Cardiac fibroblast (primary cell): ENCODE data around the gene SCUBE1.

ENCODE experiments used
- DNase-seq, 2 donors: peaks; one replicate each; pipeline versions ENCODE4 v3.0.0 to v3.0.0-alpha.2; 2010; ENCODE audit warnings: low read depth in 2 of 2
- H3K4me3 ChIP-seq, 2 donors: replicated peaks in 1 of 2; 1 replicate in 1 of 2; 2 replicates in 1 of 2; pipeline ENCODE4 v1.5.1; 2011; ENCODE audit warnings: low read depth in 2 of 2, low read length in 2 of 2, mild to moderate bottlenecking in 2 of 2, moderate library complexity in 1 of 2
- CTCF ChIP-seq: IDR thresholded peaks from one replicate; pipeline ENCODE4 v1.5.1; 2011; ENCODE audit warnings: low read depth, mild to moderate bottlenecking, low read length, inconsistent platforms

Gene SCUBE1

DNA sequence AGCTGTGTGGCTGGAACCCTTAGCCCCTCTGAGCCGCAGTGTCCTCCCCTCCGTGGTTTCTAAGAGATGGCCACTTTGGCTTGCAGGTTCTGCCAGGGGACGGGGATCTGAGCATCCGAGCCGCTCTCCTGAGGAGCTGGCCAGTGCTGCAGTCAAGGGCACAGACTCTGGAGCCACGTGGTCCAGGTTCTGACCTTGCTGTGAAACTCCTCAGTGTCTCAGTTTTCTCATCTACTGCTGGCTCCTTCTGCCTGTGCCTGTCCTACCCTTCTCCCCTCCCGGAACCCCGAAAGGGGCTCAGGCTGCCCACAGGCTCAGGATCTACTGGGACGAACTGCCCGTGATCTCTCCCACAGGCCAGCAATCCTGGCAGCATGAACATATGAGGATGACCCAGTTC lies 90.9 kb downstream of the SCUBE1 start:
- no peak for TF ChIP-seq CTCF

DNA sequence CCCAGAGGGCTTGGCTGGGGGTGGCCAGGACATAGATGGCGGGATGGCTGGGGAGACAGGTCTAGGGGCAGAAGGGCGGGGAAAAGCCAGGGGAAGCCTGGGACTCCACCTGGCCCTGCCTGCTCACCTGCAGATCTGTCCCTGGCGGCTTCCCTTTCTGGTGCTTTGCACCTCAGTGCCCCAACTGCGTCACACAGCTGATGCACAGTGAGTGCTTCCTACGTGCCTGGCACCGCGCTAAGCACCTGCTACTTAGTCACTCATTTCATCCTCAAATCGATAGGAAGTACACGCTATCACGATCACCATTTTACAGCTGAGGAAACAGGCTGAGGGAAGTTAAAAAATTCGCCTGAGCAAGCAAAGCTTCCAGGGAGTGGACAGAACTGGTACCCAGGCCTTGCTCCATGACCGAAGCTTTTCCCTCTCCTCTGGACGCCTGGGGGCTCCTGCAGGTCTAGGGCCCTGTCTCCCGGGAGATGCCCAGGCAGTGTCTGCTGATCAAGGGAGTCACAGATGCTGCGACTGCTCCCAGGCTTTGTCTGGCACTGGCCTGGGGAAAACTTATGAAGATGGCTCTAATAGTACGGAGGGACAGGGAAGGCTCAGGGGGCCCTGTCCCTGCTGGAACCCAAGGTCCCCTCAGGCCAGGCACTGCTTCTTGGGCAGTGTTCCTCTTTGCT lies 93.2 kb downstream of the SCUBE1 start:
- DNase-seq, result no peak
- TF ChIP-seq CTCF, result no peak
- H3K4me3 ChIP-seq, result no peak overlapping the region

More for the DNA sequence above, 90.9 kb downstream of the SCUBE1 start:
- DNase-seq, result no peak
- no peak overlapping the region for H3K4me3 ChIP-seq

GRCh38 chr22:43247546-43248260 lies 95.5 kb downstream of the SCUBE1 start:
- TF ChIP-seq CTCF, result no peak
- DNase-seq, result no peak
- H3K4me3 ChIP-seq, result no peak overlapping the region

DNA sequence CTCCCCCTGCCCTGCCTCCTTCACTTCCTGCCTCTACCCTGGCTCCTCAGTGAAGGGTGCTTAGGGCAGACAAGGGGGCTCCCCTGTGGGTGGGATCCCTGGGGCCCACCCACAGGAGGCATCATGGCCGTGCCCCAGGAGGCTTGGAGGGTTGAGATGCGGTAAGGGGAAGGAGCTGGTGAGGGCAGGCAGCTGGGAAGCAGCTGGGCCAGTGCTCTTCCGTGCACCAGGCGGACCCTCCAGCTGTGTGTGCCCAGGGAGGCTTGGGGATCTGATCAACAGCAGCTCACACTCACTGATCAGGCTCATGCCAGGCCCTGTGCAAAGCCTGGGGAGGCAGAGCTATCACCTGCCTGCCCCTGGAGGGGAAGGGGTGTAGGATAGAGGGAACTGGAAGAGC lies 97.0 kb downstream of the SCUBE1 start:
- no peak overlapping the region for H3K4me3 ChIP-seq
- TF ChIP-seq CTCF, result no peak
- DNase-seq, result no peak

DNA sequence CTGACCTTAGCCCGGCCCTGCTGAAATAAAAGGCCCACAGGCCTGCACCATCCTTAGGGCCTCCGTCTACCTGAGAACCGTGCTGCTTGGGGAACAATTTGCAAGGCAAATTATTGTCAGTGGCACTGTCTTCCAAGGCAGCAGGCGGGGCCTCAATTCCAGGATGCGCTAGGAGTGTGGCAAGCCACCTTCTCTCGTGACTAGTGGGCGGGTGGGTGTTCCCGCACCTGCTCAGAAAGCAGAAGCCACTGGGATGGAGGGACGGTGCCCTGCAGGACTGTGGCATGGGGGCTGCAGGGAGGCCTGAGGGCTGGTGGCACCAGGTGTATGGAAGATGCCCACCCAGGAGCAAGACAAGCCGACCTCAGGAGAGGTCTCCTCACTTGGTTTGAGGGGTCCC lies 97.5 kb downstream of the SCUBE1 start:
- H3K4me3 ChIP-seq, result no peak overlapping the region
- no peak for TF ChIP-seq CTCF
- DNase-seq, result no peak

- H3K4me3 ChIP-seq, result no peak overlapping the region
- no peak for TF ChIP-seq CTCF
- no peak for DNase-seq
These were observed 98.2 kb downstream of the SCUBE1 start for GRCh38 chr22:43244803-43245527.
